Metanephros (tissue), 1 donor: Measurements from ENCODE around the gene SSMEM1. TPM values are rescaled to one million over a fixed set of nuclear protein-coding genes. Genes with fewer than 3 reads are reported as not detected.

ENCODE experiments used
- total RNA-seq: library from RNA; depleted of rRNA; stranded (reverse); fragments of >200 nt; gene quantifications from one replicate; pipeline ENCODE4 v1.2.3, GENCODE V29; 2014

SSMEM1 gene
- total RNA-seq: not detected

DNA sequence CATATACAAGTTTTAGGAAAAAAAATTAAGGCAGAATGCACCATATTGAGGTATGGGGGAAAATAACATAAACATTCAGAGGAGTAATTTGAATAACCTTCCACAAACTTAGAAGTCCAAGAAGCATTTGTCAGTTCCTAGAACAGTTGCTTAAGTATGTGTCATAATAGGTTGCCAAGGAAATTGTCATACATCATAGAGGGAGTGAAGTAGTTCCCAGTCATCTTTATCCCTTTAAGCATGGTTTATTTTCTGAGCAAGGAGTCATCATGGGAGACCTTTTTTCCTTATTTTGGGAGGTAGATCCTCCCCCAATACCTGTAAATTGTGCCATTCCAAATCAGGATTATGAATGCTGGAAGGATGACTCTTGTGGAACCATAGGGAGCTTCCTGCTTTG lies at the start of gene SSMEM1:
Gene SSMEM1 (plus strand): TSS at position 219 of the 400 bp plus-strand sequence. CDS start 51 bp downstream, at position 270.

GRCh38 chr7:130205084-130205947 lies 2.3 kb upstream of the SSMEM1 start, which contains the start of gene TMEM209:
TSS of gene TMEM209 (minus strand) at chr7:130205406. CDS start at chr7:130205375, 31 bp downstream.

Other genes starting within 250 kb of the SSMEM1 start
- gene ZC3HC1, start 156.5 kb upstream of the SSMEM1 start, total RNA-seq: 31.4 TPM
- gene KLHDC10, start 137.3 kb upstream of the SSMEM1 start, total RNA-seq: 44.6 TPM
- gene TMEM209, start 2.5 kb upstream of the SSMEM1 start, total RNA-seq: 19.1 TPM
- gene CPA2, start 59.0 kb downstream of the SSMEM1 start, total RNA-seq: 0.18 TPM
- gene CPA4, start 85.3 kb downstream of the SSMEM1 start, total RNA-seq: 0.41 TPM
- gene CPA5, start 137.0 kb downstream of the SSMEM1 start, total RNA-seq: not detected
- gene CPA1, start 172.6 kb downstream of the SSMEM1 start, total RNA-seq: 1.9 TPM
- gene CEP41, start 233.2 kb downstream of the SSMEM1 start, total RNA-seq: 14.7 TPM